ENCODE measurements around the gene CAMK2G.

- no peak for TF ChIP-seq ZNF8 (CRISPR knock-in tag; IDR thresholded peaks at IDR 0.05)
- TF ChIP-seq CSDC2 (CRISPR knock-in tag; IDR thresholded peaks at IDR 0.05), result no peak
- TF ChIP-seq ZNF70 (CRISPR knock-in tag; IDR thresholded peaks at IDR 0.05), result no peak
- TF ChIP-seq POU6F1 (CRISPR knock-in tag; IDR thresholded peaks at IDR 0.05; ENCODE audit: borderline replicate concordance, low read depth), result no peak
- no peak for TF ChIP-seq RARB (CRISPR knock-in tag; IDR thresholded peaks at IDR 0.05)
- TF ChIP-seq CREB5 (CRISPR knock-in tag; IDR thresholded peaks at IDR 0.05; ENCODE audit: low read depth), result no peak
- TF ChIP-seq ZFP30 (CRISPR knock-in tag; IDR thresholded peaks at IDR 0.05), result no peak
- TF ChIP-seq ZC3H10 (CRISPR knock-in tag; IDR thresholded peaks at IDR 0.05), result no peak
- no peak for TF ChIP-seq TSHZ2 (CRISPR knock-in tag; IDR thresholded peaks at IDR 0.05)
- no peak for TF ChIP-seq ZNF565 (CRISPR knock-in tag; conservative IDR thresholded peaks at IDR 0.05; ENCODE audit: low read depth)
- no peak for TF ChIP-seq ISL1 (CRISPR knock-in tag; IDR thresholded peaks at IDR 0.05)
- TF ChIP-seq ZFP3 (CRISPR knock-in tag; IDR thresholded peaks at IDR 0.05), result no peak
Observed at GRCh38 chr10:73812657-73813056, 61.7 kb downstream of the CAMK2G start.
